Esophagus squamous epithelium (tissue), 4 donors: ENCODE data around the gene ASCL2.

Source experiments
- CTCF ChIP-seq, 6 experiments: fragments of 450-650 bp in 4 of 6; fragments of 200-600 bp in 2 of 6; sonication (generic) in 2 of 6; IDR thresholded peaks; one replicate each; pipeline ENCODE4 v1.5.1; 2016 to 2019; ENCODE audit warnings: antibody characterized with exemption in 6 of 6, mild to moderate bottlenecking in 4 of 6, moderate library complexity in 4 of 6
- POLR2A ChIP-seq, 4 donors: fragments of 450-650 bp; IDR thresholded peaks; one replicate each; pipeline ENCODE4 v1.6.1; 2017; ENCODE audit warnings: antibody characterized with exemption in 4 of 4, mild to moderate bottlenecking in 4 of 4, moderate library complexity in 3 of 4

GRCh38 chr11:2277008-2277346, 6.6 kb upstream of the ASCL2 start:
- TF ChIP-seq CTCF (IDR thresholded peaks at IDR 0.05) = no peak
- TF ChIP-seq POLR2A (IDR thresholded peaks at IDR 0.05) = no peak
